Measurements from ENCODE around the gene PRKCH.

DNA sequence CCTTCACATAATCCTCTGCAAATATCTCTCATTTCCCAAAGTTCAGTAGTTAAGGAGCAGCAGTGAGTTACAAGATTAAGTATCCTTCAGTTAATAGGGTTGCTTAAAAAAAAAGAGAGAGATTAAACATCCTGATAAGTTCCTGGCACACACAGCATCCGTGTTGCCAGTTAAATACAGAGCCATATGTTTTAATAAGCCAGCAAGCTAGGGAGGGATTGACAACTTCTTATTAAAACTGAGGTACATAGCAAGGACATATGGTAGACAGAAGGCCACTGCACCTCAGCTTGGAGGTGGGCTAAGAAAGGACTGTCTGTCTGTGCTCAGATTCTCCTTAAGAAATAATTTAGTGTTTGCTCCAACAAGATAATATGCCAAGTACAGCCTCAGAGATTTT, 30.7 kb upstream of the PRKCH start:
- TF ChIP-seq, protein P1, sequence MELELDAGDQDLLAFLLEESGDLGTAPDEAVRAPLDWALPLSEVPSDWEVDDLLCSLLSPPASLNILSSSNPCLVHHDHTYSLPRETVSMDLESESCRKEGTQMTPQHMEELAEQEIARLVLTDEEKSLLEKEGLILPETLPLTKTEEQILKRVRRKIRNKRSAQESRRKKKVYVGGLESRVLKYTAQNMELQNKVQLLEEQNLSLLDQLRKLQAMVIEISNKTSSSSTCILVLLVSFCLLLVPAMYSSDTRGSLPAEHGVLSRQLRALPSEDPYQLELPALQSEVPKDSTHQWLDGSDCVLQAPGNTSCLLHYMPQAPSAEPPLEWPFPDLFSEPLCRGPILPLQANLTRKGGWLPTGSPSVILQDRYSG (CRISPR knock-in tag; IDR thresholded peaks at IDR 0.05) = no peak
- TF ChIP-seq, protein P2, sequence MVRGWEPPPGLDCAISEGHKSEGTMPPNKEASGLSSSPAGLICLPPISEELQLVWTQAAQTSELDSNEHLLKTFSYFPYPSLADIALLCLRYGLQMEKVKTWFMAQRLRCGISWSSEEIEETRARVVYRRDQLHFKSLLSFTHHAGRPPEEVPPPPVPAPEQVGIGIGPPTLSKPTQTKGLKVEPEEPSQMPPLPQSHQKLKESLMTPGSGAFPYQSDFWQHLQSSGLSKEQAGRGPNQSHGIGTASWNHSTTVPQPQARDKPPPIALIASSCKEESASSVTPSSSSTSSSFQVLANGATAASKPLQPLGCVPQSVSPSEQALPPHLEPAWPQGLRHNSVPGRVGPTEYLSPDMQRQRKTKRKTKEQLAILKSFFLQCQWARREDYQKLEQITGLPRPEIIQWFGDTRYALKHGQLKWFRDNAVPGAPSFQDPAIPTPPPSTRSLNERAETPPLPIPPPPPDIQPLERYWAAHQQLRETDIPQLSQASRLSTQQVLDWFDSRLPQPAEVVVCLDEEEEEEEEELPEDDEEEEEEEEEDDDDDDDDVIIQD (CRISPR knock-in tag; IDR thresholded peaks at IDR 0.05; ENCODE audit: low read depth) = no peak
- TF ChIP-seq CREM (IDR thresholded peaks at IDR 0.05) (no peak), CREM (CRISPR knock-in tag; IDR thresholded peaks at IDR 0.05) (no peak), EZH2 (conservative IDR thresholded peaks at IDR 0.05; ENCODE audit: low read depth, low read length) (no peak), TCF7 (IDR thresholded peaks at IDR 0.05; ENCODE audit: low read depth) (no peak), CHD2 (IDR thresholded peaks at IDR 0.05; ENCODE audit: low read depth, low read length) (no peak)
- TF ChIP-seq, protein P3, sequence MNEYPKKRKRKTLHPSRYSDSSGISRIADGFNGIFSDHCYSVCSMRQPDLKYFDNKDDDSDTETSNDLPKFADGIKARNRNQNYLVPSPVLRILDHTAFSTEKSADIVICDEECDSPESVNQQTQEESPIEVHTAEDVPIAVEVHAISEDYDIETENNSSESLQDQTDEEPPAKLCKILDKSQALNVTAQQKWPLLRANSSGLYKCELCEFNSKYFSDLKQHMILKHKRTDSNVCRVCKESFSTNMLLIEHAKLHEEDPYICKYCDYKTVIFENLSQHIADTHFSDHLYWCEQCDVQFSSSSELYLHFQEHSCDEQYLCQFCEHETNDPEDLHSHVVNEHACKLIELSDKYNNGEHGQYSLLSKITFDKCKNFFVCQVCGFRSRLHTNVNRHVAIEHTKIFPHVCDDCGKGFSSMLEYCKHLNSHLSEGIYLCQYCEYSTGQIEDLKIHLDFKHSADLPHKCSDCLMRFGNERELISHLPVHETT (CRISPR knock-in tag; conservative IDR thresholded peaks at IDR 0.05) = no peak
